Measurements from ENCODE around the gene PSMD13.

The PSMD13 gene

GRCh38 chr11:221539-221938, 15.2 kb upstream of the PSMD13 start:
- H3K4me2 ChIP-seq (ENCODE audit: low read length): no peak overlapping the region
- no peaks in the 10 kb centered on the region for H3K27me3 ChIP-seq (ENCODE audit: low read depth, low read length)
- no peaks in the 10 kb centered on the region for H3K4me1 ChIP-seq (ENCODE audit: low read length)
- H3K36me3 ChIP-seq (replicated peaks; ENCODE audit: low read depth, low read length): no peaks in the 10 kb centered on the region
- H3K4me3 ChIP-seq (ENCODE audit: low read length): no peak overlapping the region
- H3K9ac ChIP-seq (ENCODE audit: low read length): no peak overlapping the region
- TF ChIP-seq, protein P1, sequence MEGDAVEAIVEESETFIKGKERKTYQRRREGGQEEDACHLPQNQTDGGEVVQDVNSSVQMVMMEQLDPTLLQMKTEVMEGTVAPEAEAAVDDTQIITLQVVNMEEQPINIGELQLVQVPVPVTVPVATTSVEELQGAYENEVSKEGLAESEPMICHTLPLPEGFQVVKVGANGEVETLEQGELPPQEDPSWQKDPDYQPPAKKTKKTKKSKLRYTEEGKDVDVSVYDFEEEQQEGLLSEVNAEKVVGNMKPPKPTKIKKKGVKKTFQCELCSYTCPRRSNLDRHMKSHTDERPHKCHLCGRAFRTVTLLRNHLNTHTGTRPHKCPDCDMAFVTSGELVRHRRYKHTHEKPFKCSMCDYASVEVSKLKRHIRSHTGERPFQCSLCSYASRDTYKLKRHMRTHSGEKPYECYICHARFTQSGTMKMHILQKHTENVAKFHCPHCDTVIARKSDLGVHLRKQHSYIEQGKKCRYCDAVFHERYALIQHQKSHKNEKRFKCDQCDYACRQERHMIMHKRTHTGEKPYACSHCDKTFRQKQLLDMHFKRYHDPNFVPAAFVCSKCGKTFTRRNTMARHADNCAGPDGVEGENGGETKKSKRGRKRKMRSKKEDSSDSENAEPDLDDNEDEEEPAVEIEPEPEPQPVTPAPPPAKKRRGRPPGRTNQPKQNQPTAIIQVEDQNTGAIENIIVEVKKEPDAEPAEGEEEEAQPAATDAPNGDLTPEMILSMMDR (IDR thresholded peaks at IDR 0.05; ENCODE audit: low read depth, low read length): no peak
- no peak for TF ChIP-seq EZH2phosphoT487 (IDR thresholded peaks at IDR 0.05; ENCODE audit: low read depth)
- H3K27ac ChIP-seq (ENCODE audit: low read length): no peak overlapping the region
- no peaks in the 10 kb centered on the region for H4K20me1 ChIP-seq (ENCODE audit: insufficient read depth, low read length)
- no peak overlapping the region for H2AFZ ChIP-seq (ENCODE audit: low read depth, low read length)
- no peaks in the 10 kb centered on the region for H3K9me3 ChIP-seq (ENCODE audit: insufficient read depth, low read length)
- H3K79me2 ChIP-seq (ENCODE audit: low read length): no peaks in the 10 kb centered on the region

- Histone ChIP-seq H3K9ac (ENCODE audit: low read length) (no peak overlapping the region), H3K27me3 (ENCODE audit: low read depth, low read length) (no peaks in the 10 kb centered on the region), H3K4me3 (ENCODE audit: low read length) (no peak overlapping the region), H3K36me3 (replicated peaks; ENCODE audit: low read depth, low read length) (no peaks in the 10 kb centered on the region), H3K4me1 (ENCODE audit: low read length) (no peaks in the 10 kb centered on the region), H3K4me2 (ENCODE audit: low read length) (no peak overlapping the region), H3K27ac (ENCODE audit: low read length) (no peak overlapping the region), H2AFZ (ENCODE audit: low read depth, low read length) (no peak overlapping the region), H4K20me1 (ENCODE audit: insufficient read depth, low read length) (no peaks in the 10 kb centered on the region), H3K79me2 (ENCODE audit: low read length) (no peaks in the 10 kb centered on the region), H3K9me3 (ENCODE audit: insufficient read depth, low read length) (no peaks in the 10 kb centered on the region)
- TF ChIP-seq EZH2phosphoT487 (IDR thresholded peaks at IDR 0.05; ENCODE audit: low read depth): no peak
- TF ChIP-seq, protein P1 (IDR thresholded peaks at IDR 0.05; ENCODE audit: low read depth, low read length): no peak
Observed at GRCh38 chr11:221998-222789, 14.6 kb upstream of the PSMD13 start.

GRCh38 chr11:223026-223789, 13.6 kb upstream of the PSMD13 start:
- Histone ChIP-seq H3K9ac (ENCODE audit: low read length) (no peak overlapping the region), H2AFZ (ENCODE audit: low read depth, low read length) (no peak overlapping the region), H3K36me3 (replicated peaks; ENCODE audit: low read depth, low read length) (no peaks in the 10 kb centered on the region), H4K20me1 (ENCODE audit: insufficient read depth, low read length) (no peaks in the 10 kb centered on the region), H3K4me1 (ENCODE audit: low read length) (no peaks in the 10 kb centered on the region), H3K79me2 (ENCODE audit: low read length) (no peaks in the 10 kb centered on the region), H3K27ac (ENCODE audit: low read length) (no peak overlapping the region), H3K4me2 (ENCODE audit: low read length) (no peak overlapping the region), H3K9me3 (ENCODE audit: insufficient read depth, low read length) (no peaks in the 10 kb centered on the region), H3K27me3 (ENCODE audit: low read depth, low read length) (no peaks in the 10 kb centered on the region), H3K4me3 (ENCODE audit: low read length) (no peak overlapping the region)
- TF ChIP-seq, protein P1 (IDR thresholded peaks at IDR 0.05; ENCODE audit: low read depth, low read length): no peak
- TF ChIP-seq EZH2phosphoT487 (IDR thresholded peaks at IDR 0.05; ENCODE audit: low read depth): no peak

- Histone ChIP-seq H4K20me1 (ENCODE audit: insufficient read depth, low read length) (no peaks in the 10 kb centered on the region), H3K27me3 (ENCODE audit: low read depth, low read length) (no peaks in the 10 kb centered on the region), H3K4me1 (ENCODE audit: low read length) (no peaks in the 10 kb centered on the region), H3K4me3 (ENCODE audit: low read length) (no peak overlapping the region), H2AFZ (ENCODE audit: low read depth, low read length) (no peak overlapping the region), H3K79me2 (ENCODE audit: low read length) (no peaks in the 10 kb centered on the region), H3K36me3 (replicated peaks; ENCODE audit: low read depth, low read length) (no peaks in the 10 kb centered on the region), H3K27ac (ENCODE audit: low read length) (no peak overlapping the region), H3K4me2 (ENCODE audit: low read length) (no peak overlapping the region), H3K9ac (ENCODE audit: low read length) (no peak overlapping the region), H3K9me3 (ENCODE audit: insufficient read depth, low read length) (no peaks in the 10 kb centered on the region)
- no peak for TF ChIP-seq EZH2phosphoT487 (IDR thresholded peaks at IDR 0.05; ENCODE audit: low read depth)
- TF ChIP-seq, protein P1 (IDR thresholded peaks at IDR 0.05; ENCODE audit: low read depth, low read length): no peak
Observed at GRCh38 chr11:223884-224283, 12.9 kb upstream of the PSMD13 start.

Measured in OCI-LY3 (cell line).